OCI-M1 (cell line): ENCODE results near the gene ARF1.
A peak's percentile ranks its signal among the peaks of the same experiment; 100 is the strongest.

ENCODE experiments used
- DNase-seq: peaks from one replicate; lab custom pipeline; 2025; lab: John Stamatoyannopoulos, UW

The ARF1 gene

GRCh38 chr1:228122921-228123441, 40.5 kb downstream of the ARF1 start:
- no peak for DNase-seq

- DNase-seq, result no peak
Observed at GRCh38 chr1:228123505-228123904, 41.0 kb downstream of the ARF1 start.

- no peak for DNase-seq
Observed at GRCh38 chr1:228125185-228125584, 42.7 kb downstream of the ARF1 start.

GRCh38 chr1:228131766-228132165, 49.3 kb downstream of the ARF1 start:
- DNase-seq, result no peak

GRCh38 chr1:228134591-228134990, 52.1 kb downstream of the ARF1 start:
- no peak for DNase-seq

GRCh38 chr1:228136901-228137300, 54.4 kb downstream of the ARF1 start:
- no peak for DNase-seq

GRCh38 chr1:228139406-228139930, 57.0 kb downstream of the ARF1 start:
- no peak for DNase-seq

- DNase-seq, result peak; percentile 100
Observed at GRCh38 chr1:228139931-228140723, 57.6 kb downstream of the ARF1 start, which contains the start of gene GUK1. Gene GUK1, plus strand, starts transcription at chr1:228140279. Its CDS starts 24 bp downstream, at chr1:228140303.

GRCh38 chr1:228140724-228141225, 58.3 kb downstream of the ARF1 start:
- no peak for DNase-seq

GRCh38 chr1:228141226-228142044, 58.9 kb downstream of the ARF1 start:
- DNase-seq, result peak; percentile 60

- DNase-seq, result no peak
Observed at GRCh38 chr1:228142155-228142691, 59.7 kb downstream of the ARF1 start.

- DNase-seq, result no peak
Observed at GRCh38 chr1:228142701-228143136, 60.2 kb downstream of the ARF1 start.

- no peak for DNase-seq
Observed at GRCh38 chr1:228143480-228144192, 61.1 kb downstream of the ARF1 start.

GRCh38 chr1:228144193-228144992, 61.9 kb downstream of the ARF1 start:
- no peak for DNase-seq

GRCh38 chr1:228144993-228145343, 62.5 kb downstream of the ARF1 start:
- no peak for DNase-seq

GRCh38 chr1:228145463-228146416, 63.2 kb downstream of the ARF1 start:
- DNase-seq, result no peak

GRCh38 chr1:228146417-228147150, 64.1 kb downstream of the ARF1 start:
- no peak for DNase-seq

- no peak for DNase-seq
Observed at GRCh38 chr1:228147151-228147693, 64.7 kb downstream of the ARF1 start.
